Nephron progenitor cell (in vitro differentiated cells): Measurements from ENCODE around the gene KRTAP21-2.

Experiments
- DNase-seq: peaks from one replicate; pipeline ENCODE4 v3.0.0; 2021
- H3K27ac Mint-ChIP-seq: 2 replicates; pipeline ENCODE4 v1.8.0; 2021; ENCODE audit warnings: mild to moderate bottlenecking, moderate library complexity, mixed read lengths
- H3K27me3 Mint-ChIP-seq: 2 replicates; pipeline ENCODE4 v1.8.0; 2021; ENCODE audit warnings: mild to moderate bottlenecking, low read depth, mixed read lengths; ENCODE audit not compliant: poor library complexity
- H3K36me3 Mint-ChIP-seq: 2 replicates; pipeline ENCODE4 v1.8.0; 2021; ENCODE audit warnings: low read depth, mixed read lengths
- H3K4me1 Mint-ChIP-seq: 2 replicates; pipeline ENCODE4 v1.8.0; 2021; ENCODE audit warnings: mixed read lengths
- H3K4me3 Mint-ChIP-seq: 2 replicates; pipeline ENCODE4 v1.8.0; 2021; ENCODE audit warnings: mild to moderate bottlenecking, moderate library complexity, mixed read lengths
- H3K9me3 Mint-ChIP-seq: 2 replicates; pipeline ENCODE4 v1.8.0; 2021; ENCODE audit warnings: mild to moderate bottlenecking, moderate library complexity, mixed read lengths
- CTCF ChIP-seq: fragments of 200-600 bp; sonication (generic); IDR thresholded peaks from 2 replicates; pipeline ENCODE4 v1.5.0; 2021; ENCODE audit warnings: antibody characterized with exemption

Gene KRTAP21-2

DNA sequence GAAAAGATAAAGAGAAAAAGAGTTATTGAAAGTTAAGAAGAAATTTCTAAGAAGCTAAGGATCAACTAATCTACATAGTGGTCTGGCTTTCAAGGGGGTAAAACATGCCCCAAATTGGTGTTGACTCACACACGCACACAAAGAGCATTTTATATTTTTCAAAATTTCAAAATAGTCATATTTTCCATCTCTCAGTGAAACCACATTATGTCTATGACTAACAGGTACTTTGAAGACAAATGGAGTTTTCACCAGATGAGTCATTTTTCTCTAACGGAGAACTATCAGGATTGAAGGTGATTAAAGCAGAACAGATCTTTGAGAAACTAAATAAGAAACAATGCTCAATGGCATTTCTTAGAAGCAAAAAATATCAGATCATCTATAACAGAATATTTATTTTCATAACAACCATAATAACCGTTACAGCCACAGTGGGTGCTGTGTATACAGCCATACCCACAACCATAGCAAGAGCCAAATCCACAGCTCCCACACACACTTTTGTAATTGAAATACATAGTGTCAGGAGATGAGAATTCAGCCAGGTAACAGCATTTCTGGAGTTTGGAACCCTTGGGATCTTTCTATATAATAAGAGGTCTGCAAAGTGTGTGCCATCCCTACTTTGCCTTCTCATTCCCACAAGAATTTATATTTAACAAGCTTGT lies 28.7 kb downstream of the KRTAP21-2 start, which contains the start of gene KRTAP21-3:
TSS of gene KRTAP21-3 (minus strand) at position 539 of the 671 bp plus-strand sequence. CDS start at position 521, 18 bp downstream.
- H3K27ac Mint-ChIP-seq, result no peak within 1 kb of the TSS
- TF ChIP-seq CTCF, result no peak
- no peak for DNase-seq
- H3K4me3 Mint-ChIP-seq, result no peak within 1 kb of the TSS
- peaks cover 20% of the 10 kb centered on the region for H3K9me3 Mint-ChIP-seq
- H3K27me3 Mint-ChIP-seq, result no peaks in the 10 kb centered on the region
- H3K36me3 Mint-ChIP-seq, result peaks cover 5% of the 10 kb centered on the region
- peaks cover 16% of the 10 kb centered on the region for H3K4me1 Mint-ChIP-seq

- H3K9me3 Mint-ChIP-seq, result peaks cover 32% of the 10 kb centered on the region
- no peak for DNase-seq
- no peak overlapping the region for H3K27ac Mint-ChIP-seq
- no peak for TF ChIP-seq CTCF
- H3K27me3 Mint-ChIP-seq, result no peaks in the 10 kb centered on the region
- H3K36me3 Mint-ChIP-seq, result peaks cover 14% of the 10 kb centered on the region
- no peak overlapping the region for H3K4me3 Mint-ChIP-seq
- peaks cover 16% of the 10 kb centered on the region for H3K4me1 Mint-ChIP-seq
These were observed 30.0 kb downstream of the KRTAP21-2 start for GRCh38 chr21:30717105-30717504.

DNA sequence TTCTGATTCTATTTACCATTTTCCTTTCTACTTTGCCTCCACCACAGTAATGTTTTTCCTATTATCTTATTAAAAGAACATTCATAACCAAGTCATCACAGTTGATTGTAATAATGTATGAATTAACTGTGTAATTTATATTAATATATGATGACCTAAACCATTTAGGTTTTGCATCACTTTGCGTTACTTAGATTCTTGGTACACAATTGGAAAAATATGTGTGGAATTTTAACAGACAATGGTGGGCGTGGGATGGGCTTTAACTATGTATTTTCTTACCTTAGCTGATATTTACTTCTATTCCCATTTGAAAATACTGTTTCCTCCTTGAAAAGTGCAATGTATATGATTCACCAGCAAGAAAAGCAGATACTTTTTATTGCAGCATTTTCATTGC lies 32.1 kb downstream of the KRTAP21-2 start:
- Mint-ChIP-seq H3K4me1 (peaks cover 16% of the 10 kb centered on the region), H3K36me3 (peaks cover 21% of the 10 kb centered on the region), H3K27ac (no peak overlapping the region), H3K4me3 (no peak overlapping the region), H3K9me3 (peaks cover 46% of the 10 kb centered on the region), H3K27me3 (no peaks in the 10 kb centered on the region)
- TF ChIP-seq CTCF, result no peak
- no peak for DNase-seq

GRCh38 chr21:30714456-30714855 lies 32.6 kb downstream of the KRTAP21-2 start:
- Mint-ChIP-seq H3K4me1 (peaks cover 13% of the 10 kb centered on the region), H3K27ac (peak overlapping the region; percentile 28)
- no peak for TF ChIP-seq CTCF

GRCh38 chr21:30713766-30714165 lies 33.3 kb downstream of the KRTAP21-2 start:
- H3K9me3 Mint-ChIP-seq, result peaks cover 46% of the 10 kb centered on the region
- H3K4me3 Mint-ChIP-seq, result no peak overlapping the region
- H3K4me1 Mint-ChIP-seq, result peaks cover 8% of the 10 kb centered on the region
- H3K36me3 Mint-ChIP-seq, result peaks cover 21% of the 10 kb centered on the region
- H3K27me3 Mint-ChIP-seq, result no peaks in the 10 kb centered on the region
- no peak overlapping the region for H3K27ac Mint-ChIP-seq
- DNase-seq, result no peak
- no peak for TF ChIP-seq CTCF

More at GRCh38 chr21:30714456-30714855, 32.6 kb downstream of the KRTAP21-2 start:
- Mint-ChIP-seq H3K36me3 (peaks cover 21% of the 10 kb centered on the region), H3K4me3 (no peak overlapping the region), H3K9me3 (peaks cover 46% of the 10 kb centered on the region), H3K27me3 (no peaks in the 10 kb centered on the region)
- no peak for DNase-seq

GRCh38 chr21:30710499-30710898 lies 36.6 kb downstream of the KRTAP21-2 start:
- TF ChIP-seq CTCF, result no peak
- H3K9me3 Mint-ChIP-seq, result peaks cover 46% of the 10 kb centered on the region
- DNase-seq, result no peak

More at GRCh38 chr21:30710499-30710898, 36.6 kb downstream of the KRTAP21-2 start:
- Mint-ChIP-seq H3K4me1 (peaks cover 8% of the 10 kb centered on the region), H3K4me3 (no peak overlapping the region), H3K27ac (no peak overlapping the region), H3K27me3 (no peaks in the 10 kb centered on the region), H3K36me3 (peaks cover 16% of the 10 kb centered on the region)
